ENCODE results near the gene RTN4IP1. TPM values are rescaled to one million over a fixed set of nuclear protein-coding genes. Genes with fewer than 3 reads are reported as not detected.

Gene RTN4IP1
- total and polyA plus RNA-seq, 10 of the 15 experiments (the other 5 are each of a cell fraction or from before 2014, with no cell fraction given), result 8.2 to 17.0 (median 9.8) TPM

- peaks cover 3 to 33% of the 10 kb centered on the region in 2 experiments for H3K36me3 ChIP-seq (ENCODE audit: control insufficient read depth in 2 of 2, insufficient read depth in 2 of 2, low read length in 1 of 2)
- H3K4me3 ChIP-seq, result no peak overlapping the region
- intact Hi-C loops (cut with micrococcal nuclease; ENCODE audit: unreplicated experiment), result no loop called here
- FAIRE-seq (no peak), DNase-seq (ENCODE audit: low read depth, low spot score) (no peak), ATAC-seq (no peak)
- H3K9ac ChIP-seq (ENCODE audit: control insufficient read depth, insufficient read depth, low read length), result no peak overlapping the region
- ChIA-PET SMC1A (ENCODE audit: uncharacterized antibody, unreplicated experiment) (interaction anchor here (0.7 to 2.5 kb wide), 9 partner anchors 9 to 28 kb away, joined by 3 to 10 read pairs (median 4); no protein-coding TSS in a partner anchor), POLR2A (interaction anchor here (1.1 to 1.6 kb wide), 2 partner anchors 8 to 17 kb away, joined by 3 to 5 read pairs; no protein-coding TSS in a partner anchor), CTCF (no interaction called here), RAD21 (ENCODE audit: unreplicated experiment) (interaction anchor here (1.0 to 1.2 kb wide), 2 partner anchors 15 to 18 kb away, joined by 4 to 5 read pairs; no protein-coding TSS in a partner anchor)
- no peaks in the 10 kb centered on the region for H3K9me3 ChIP-seq (replicated peaks; ENCODE audit: control insufficient read depth, insufficient read depth, low read length)
- in situ Hi-C loops (cut with MboI), result no loop called here
- 50% methylated on average over 8 of the region's 8 CpGs for WGBS (ENCODE audit: insufficient coverage, insufficient replicate concordance, low lambda C conversion rate, missing lambda C conversion rate)
- no peak overlapping the region for H2AFZ ChIP-seq (ENCODE audit: control insufficient read depth, low read depth, low read length)
- H3K4me1 ChIP-seq (ENCODE audit: control insufficient read depth, insufficient read depth, low read length), result peaks cover 16% of the 10 kb centered on the region
- H3K27ac ChIP-seq (ENCODE audit: control insufficient read depth, insufficient read depth), result no peak overlapping the region
- H3K4me2 ChIP-seq (ENCODE audit: control insufficient read depth, insufficient read depth), result no peak overlapping the region
- no peaks in the 10 kb centered on the region for H3K27me3 ChIP-seq (replicated peaks in 1 of 2; ENCODE audit: control insufficient read depth in 2 of 2, insufficient read depth in 2 of 2, low read length in 1 of 2)
- no peaks in the 10 kb centered on the region for H4K20me1 ChIP-seq (ENCODE audit: control insufficient read depth, insufficient read depth)
- BruUV-seq (replicated peaks), result no TSS peak
- TF ChIP-seq NRF1 (conservative IDR thresholded peaks at IDR 0.05; ENCODE audit: low read depth, low read length), result no peak
- no peak for TF ChIP-seq CHD1 (IDR thresholded peaks at IDR 0.05; ENCODE audit: low read depth, low read length)
- TF ChIP-seq PAX8 (IDR thresholded peaks at IDR 0.05), result no peak
- no peak for TF ChIP-seq CEBPZ (IDR thresholded peaks at IDR 0.05; ENCODE audit: low read depth, low read length)
- no peak for TF ChIP-seq CBX3 (IDR thresholded peaks at IDR 0.05; ENCODE audit: borderline replicate concordance, low read depth)
- no peak for TF ChIP-seq TCF7 (IDR thresholded peaks at IDR 0.05; ENCODE audit: borderline replicate concordance)
- TF ChIP-seq CTCF (IDR thresholded peaks at IDR 0.05 in 2 of 3, conservative IDR thresholded peaks at IDR 0.05 in 1 of 3; ENCODE audit: control insufficient read depth in 2 of 3, extremely low read depth in 1 of 3, insufficient read depth in 1 of 3, low read depth in 3 of 3, low read length in 3 of 3), result no peak
- no peak for TF ChIP-seq SPI1 (IDR thresholded peaks at IDR 0.05; ENCODE audit: borderline replicate concordance, insufficient read depth, low read depth, low read length)
- TF ChIP-seq LARP7 (IDR thresholded peaks at IDR 0.05), result no peak
- no peak for TF ChIP-seq RBBP5 (conservative IDR thresholded peaks at IDR 0.05)
- no peak for TF ChIP-seq EZH2 (IDR thresholded peaks at IDR 0.05; ENCODE audit: borderline replicate concordance, control insufficient read depth, low read depth, low read length)
- no peak for TF ChIP-seq NR2C2 (IDR thresholded peaks at IDR 0.05; ENCODE audit: borderline replicate concordance, control insufficient read depth, insufficient read length, low read depth)
- H3K79me2 ChIP-seq (ENCODE audit: control insufficient read depth, insufficient read depth, low read length), result peaks cover 2% of the 10 kb centered on the region; the same call in 1 of the 2 replicates
These were observed 91.6 kb downstream of the RTN4IP1 start for GRCh38 chr6:106537662-106538061.

Measured in GM12878 (cell line).